Adrenal gland (tissue), 5 donors: ENCODE results near the gene NEU1.

Experiments used
- CTCF ChIP-seq, 6 experiments: fragments of 450-650 bp in 4 of 6; fragments of 200-600 bp in 2 of 6; sonication (generic) in 1 of 6; IDR thresholded peaks; 1 replicate in 5 of 6; 2 replicates in 1 of 6; pipeline versions ENCODE4 v1.5.1 to v1.8.0; 2016 to 2021; ENCODE audit warnings: antibody characterized with exemption in 6 of 6, mild to moderate bottlenecking in 2 of 6, moderate library complexity in 1 of 6
- POLR2A ChIP-seq, 2 donors: fragments of 450-650 bp; IDR thresholded peaks; one replicate each; pipeline ENCODE4 v1.6.1; 2017; ENCODE audit warnings: antibody characterized with exemption in 2 of 2, mild to moderate bottlenecking in 2 of 2, moderate library complexity in 1 of 2
- donor health status: DM: no; HTN: no; CAD: no.

GRCh38 chr6:31874084-31874670 is 11.6 kb upstream of the NEU1 start:
- TF ChIP-seq CTCF (IDR thresholded peaks at IDR 0.05) (no peak), POLR2A (IDR thresholded peaks at IDR 0.05) (no peak)
